Mammary epithelial cell (primary cell): ENCODE data around the gene TSPAN13.

ENCODE experiments used
- CTCF ChIP-seq, 2 donors: IDR thresholded peaks in 1 of 2; conservative IDR thresholded peaks in 1 of 2; 2 replicates each; pipeline ENCODE4 v1.5.1; 2011 to 2012; ENCODE audit warnings: inconsistent platforms in 2 of 2, low read length in 2 of 2, mild to moderate bottlenecking in 2 of 2, control low read depth in 1 of 2, low read depth in 1 of 2; ENCODE audit not compliant: insufficient read depth in 1 of 2; ENCODE audit errors: extremely low read depth in 1 of 2
- EZH2 ChIP-seq: IDR thresholded peaks from 2 replicates; pipeline ENCODE4 v1.6.1; 2012; ENCODE audit warnings: low read length, inconsistent platforms, borderline replicate concordance

GRCh38 chr7:16727736-16728135 lies 25.8 kb upstream of the TSPAN13 start:
- TF ChIP-seq CTCF (conservative IDR thresholded peaks at IDR 0.05 in 1 of 2, IDR thresholded peaks at IDR 0.05 in 1 of 2; ENCODE audit: extremely low read depth in 1 of 2, insufficient read depth in 1 of 2, low read depth in 1 of 2, low read length in 2 of 2) (no peak), EZH2 (no peak)
